Skeletal muscle satellite cell (primary cell): ENCODE data around the gene PASK.

Experiments used
- H3K27me3 ChIP-seq: 2 replicates; pipeline ENCODE4 v1.7.0; 2013; ENCODE audit warnings: low read length; ENCODE audit not compliant: control insufficient read depth, insufficient read depth
- H3K36me3 ChIP-seq: 2 replicates; pipeline ENCODE4 v1.7.0; 2013; ENCODE audit warnings: mild to moderate bottlenecking, control low read depth, low read length; ENCODE audit not compliant: insufficient read depth
- H3K4me1 ChIP-seq: 2 replicates; pipeline ENCODE4 v1.7.0; 2013; ENCODE audit warnings: low read length; ENCODE audit not compliant: control insufficient read depth, insufficient read depth
- H3K4me2 ChIP-seq: 2 replicates; pipeline ENCODE4 v1.7.0; 2013; ENCODE audit warnings: mild to moderate bottlenecking, low read length
- H3K4me3 ChIP-seq: 2 replicates; pipeline ENCODE4 v1.7.0; 2013; ENCODE audit warnings: low read length
- H3K9ac ChIP-seq: 2 replicates; pipeline ENCODE4 v1.7.0; 2013; ENCODE audit warnings: mild to moderate bottlenecking, low read depth, low read length, moderate library complexity
- H3K9me3 ChIP-seq: replicated peaks from 2 replicates; pipeline ENCODE4 v1.7.0; 2013; ENCODE audit warnings: mild to moderate bottlenecking, control low read depth, low read length

PASK gene

DNA sequence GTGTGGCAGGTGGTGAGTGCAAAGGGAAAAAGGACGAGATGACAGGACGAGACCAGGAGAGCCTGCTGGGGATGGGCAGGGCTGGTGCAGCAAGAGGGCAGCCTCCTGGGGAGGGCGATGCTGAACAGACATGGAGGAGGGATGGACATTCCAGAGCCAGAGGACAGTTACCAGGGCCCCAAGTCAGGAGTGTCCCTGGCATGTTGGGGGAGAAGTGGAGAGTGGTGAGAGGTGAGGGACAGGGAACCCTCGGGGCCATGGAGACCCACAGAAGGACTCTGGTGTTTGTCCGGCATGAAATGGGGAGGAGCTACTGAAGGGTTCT lies 66.2 kb downstream of the PASK start:
- Histone ChIP-seq H3K36me3 (peaks cover 19% of the 10 kb centered on the region), H3K4me3 (no peak overlapping the region), H3K4me1 (no peaks in the 10 kb centered on the region), H3K9ac (no peak overlapping the region), H3K4me2 (no peak overlapping the region), H3K9me3 (no peaks in the 10 kb centered on the region), H3K27me3 (no peaks in the 10 kb centered on the region)

DNA sequence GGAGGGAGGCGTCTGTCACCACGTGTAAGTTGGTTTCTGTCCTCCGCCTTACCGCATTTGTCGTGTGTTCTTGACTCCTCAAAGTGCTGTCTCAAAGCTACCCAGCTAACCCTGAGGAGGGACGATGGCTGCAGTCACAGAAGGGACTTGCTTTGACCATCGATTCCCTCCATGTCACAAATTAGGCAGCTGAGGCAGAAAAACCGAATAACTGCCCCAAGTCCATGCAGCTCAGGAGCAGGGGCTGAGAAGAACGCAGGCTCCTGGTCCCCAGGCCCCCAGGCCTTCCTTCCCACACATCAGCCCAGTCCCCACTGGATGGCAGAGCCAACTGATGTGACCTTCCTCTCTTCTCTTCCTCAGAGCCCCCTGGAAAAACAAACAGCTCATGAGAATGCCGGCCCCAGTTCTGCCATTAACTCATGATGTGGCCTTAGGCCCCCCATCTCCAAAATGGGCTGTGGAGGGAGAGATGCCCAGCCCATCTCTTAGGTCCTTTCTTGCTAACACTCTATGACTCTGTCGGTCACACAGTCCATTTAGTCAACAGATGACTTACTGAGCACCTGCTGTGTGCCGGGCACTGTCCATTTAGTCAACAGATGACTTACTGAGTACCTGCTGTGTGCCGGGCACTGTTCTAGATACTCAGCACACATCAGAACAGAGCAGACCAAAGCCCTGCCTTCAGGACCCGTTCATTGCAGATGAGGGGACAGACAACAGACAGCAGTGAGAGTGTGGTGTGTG lies 66.8 kb downstream of the PASK start:
- Histone ChIP-seq H3K4me3 (no peak overlapping the region), H3K4me1 (no peaks in the 10 kb centered on the region), H3K9ac (no peak overlapping the region), H3K4me2 (no peak overlapping the region), H3K9me3 (no peaks in the 10 kb centered on the region), H3K27me3 (no peaks in the 10 kb centered on the region), H3K36me3 (peaks cover 14% of the 10 kb centered on the region)

DNA sequence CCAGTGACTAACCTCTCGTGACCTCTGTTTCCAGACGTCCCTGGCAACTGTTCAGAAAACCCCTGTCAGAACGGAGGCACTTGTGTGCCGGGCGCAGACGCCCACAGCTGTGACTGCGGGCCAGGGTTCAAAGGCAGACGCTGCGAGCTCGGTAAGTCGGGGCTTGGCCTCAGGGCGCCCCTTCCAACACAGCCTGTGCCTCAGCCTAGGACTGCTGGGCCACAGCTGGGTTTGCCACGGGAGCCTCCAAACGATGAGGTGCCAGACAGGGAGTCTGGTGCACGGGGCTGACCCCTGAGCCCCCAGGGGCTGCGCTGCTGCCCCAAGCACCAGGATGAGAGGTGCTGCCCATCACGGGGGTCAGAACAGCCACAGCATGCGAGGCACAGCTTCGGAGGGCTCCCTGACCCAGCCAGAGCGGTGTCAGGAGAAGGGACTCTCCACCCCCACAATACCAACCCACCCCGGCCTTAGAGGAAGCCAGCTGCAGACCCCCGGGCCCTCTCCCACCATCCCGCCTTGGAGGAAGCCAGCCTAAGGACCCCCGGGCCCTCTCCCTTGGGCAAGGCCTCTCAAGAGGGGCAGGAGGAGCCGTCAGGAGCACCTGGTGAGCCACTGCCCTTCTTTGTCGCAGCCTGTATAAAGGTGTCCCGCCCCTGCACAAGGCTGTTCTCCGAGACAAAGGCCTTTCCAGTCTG lies 67.5 kb downstream of the PASK start:
- Histone ChIP-seq H3K4me1 (no peaks in the 10 kb centered on the region), H3K4me2 (no peak overlapping the region), H3K27me3 (no peaks in the 10 kb centered on the region), H3K9me3 (no peaks in the 10 kb centered on the region), H3K4me3 (no peak overlapping the region), H3K9ac (no peak overlapping the region), H3K36me3 (peaks cover 6% of the 10 kb centered on the region)

DNA sequence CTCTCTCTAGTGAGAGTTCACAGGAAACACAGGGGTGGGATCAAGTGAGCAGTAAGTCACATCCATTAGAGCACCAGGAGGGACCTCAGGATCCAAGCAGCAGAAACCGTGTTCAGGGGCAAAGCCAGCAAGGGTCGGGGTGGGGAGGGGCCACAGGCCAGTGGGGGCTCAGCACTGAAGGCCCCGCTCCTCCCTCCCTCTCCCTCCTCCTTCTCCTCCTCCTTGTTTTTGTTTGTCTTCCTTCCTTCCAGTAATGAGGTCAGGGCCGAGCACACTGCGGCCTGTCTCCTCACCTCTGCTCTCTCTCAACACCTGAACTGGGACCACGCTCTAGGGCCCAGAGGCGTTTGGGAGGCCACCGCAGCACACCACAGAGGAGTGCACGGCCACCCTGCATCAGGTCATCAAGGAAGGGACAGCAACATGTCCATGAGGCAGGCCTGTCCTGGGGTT lies 68.1 kb downstream of the PASK start:
- Histone ChIP-seq H3K9ac (no peak overlapping the region), H3K9me3 (no peaks in the 10 kb centered on the region), H3K36me3 (peaks cover under 1% of the 10 kb centered on the region), H3K4me3 (no peak overlapping the region), H3K4me2 (no peak overlapping the region), H3K4me1 (no peaks in the 10 kb centered on the region), H3K27me3 (no peaks in the 10 kb centered on the region)

DNA sequence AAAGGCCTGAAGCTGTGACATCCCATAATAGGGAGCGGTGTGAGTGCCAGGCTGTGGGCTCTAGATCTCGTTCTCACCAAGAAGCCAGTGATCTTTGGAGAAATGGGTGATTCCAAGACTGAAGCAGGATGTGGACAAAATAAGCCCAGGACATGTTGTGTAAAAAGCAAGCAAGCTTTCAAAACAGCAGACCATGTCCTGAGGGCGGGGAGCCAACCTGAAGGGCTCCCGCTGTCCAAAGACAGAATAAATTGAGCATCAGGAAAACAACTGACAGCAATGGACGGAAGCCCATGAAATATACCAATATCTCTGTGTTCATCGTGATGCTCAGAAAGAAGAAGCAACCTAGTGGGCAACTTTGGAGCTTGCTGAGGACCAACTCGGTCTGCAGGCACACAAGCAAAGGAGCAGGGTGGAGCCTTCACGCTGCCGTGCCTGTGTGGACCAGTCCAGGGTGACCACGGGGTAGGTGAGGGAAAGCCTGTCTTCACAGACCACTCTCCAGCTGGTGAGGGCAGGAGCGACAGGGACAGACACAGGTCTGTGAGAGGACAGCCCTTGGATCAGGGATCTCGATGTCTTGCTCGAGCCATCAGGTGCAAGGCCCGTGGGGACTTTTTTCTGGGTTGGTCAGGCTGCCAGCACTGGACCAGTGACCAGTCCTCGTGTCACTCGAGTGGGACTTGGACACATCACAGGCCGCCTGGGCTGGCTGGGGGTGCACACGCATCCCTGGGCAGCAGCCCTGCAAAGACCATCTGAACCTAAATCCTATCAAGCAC lies 68.7 kb downstream of the PASK start:
- no peak overlapping the region for H3K4me2 ChIP-seq
- H3K27me3 ChIP-seq: no peaks in the 10 kb centered on the region
- no peaks in the 10 kb centered on the region for H3K36me3 ChIP-seq
- H3K4me1 ChIP-seq: no peaks in the 10 kb centered on the region
- H3K4me3 ChIP-seq: no peak overlapping the region
- H3K9ac ChIP-seq: no peak overlapping the region
- no peaks in the 10 kb centered on the region for H3K9me3 ChIP-seq

DNA sequence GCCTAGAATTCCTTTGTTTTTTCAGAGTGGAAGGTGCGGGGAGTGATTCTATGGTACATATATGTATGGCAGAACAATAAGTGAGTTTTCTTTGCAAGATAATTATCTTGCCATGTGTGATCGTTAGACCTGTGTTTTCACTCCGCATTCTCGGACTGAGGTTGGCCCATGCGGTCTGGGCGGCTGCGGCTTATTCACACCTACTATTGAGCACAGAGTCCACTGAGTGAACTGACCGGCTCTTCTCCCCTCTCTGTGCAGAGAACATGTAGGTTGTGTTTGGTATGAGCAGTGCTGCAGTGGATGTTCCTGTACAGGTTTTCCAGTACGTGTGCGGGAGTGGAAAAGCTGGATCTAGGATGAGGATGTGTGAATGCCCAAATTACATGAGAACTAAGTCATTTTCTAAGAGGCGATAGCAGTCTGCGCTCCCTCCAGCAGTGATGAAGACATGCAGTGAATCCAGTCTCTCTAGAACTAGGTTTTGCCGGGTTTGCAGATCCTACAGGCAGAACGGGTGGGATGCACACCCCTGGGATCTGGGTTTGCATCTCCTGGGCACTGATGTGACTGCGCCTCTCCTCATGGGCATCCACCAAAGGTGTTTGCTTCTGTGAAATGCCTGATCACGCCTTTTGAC lies 74.3 kb downstream of the PASK start:
- Histone ChIP-seq H3K4me2 (no peak overlapping the region), H3K4me1 (no peaks in the 10 kb centered on the region), H3K9ac (no peak overlapping the region), H3K9me3 (no peaks in the 10 kb centered on the region), H3K4me3 (no peak overlapping the region), H3K36me3 (peaks cover 26% of the 10 kb centered on the region), H3K27me3 (no peaks in the 10 kb centered on the region)

DNA sequence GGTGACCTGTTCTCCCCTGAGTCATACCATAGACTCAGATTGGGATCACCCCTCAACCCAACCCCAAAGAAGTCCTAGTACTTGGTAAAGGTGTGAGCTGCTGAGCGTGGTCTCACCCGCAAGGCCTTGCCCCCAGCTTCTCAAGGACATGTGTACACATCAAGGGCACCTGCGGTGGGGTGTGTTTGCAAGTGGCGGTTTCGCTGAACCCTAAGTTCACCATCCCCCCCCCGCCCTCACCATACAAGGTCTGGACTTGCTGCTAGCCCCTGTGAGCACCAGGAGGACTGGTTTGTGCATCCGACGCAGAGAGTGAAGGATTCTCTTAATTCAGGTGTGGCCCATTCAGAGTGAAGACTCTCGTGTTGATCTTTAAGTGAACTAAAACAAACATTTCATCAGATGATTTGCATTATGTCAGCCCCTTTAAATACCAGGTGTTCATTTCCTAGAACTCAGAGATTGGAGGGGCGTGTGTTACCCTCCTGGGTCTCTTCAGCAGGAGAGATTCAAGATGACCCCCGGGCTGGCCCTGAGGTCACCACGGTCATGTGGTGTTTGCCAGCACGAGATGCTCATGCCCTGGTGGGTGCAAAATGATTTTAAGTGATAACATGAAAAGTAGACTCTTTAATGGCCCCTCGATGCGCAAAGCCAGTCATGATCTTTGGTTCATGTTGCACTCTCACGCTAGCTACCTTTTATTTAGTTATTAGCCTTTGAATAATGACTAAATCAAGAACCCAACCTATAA lies 75.0 kb downstream of the PASK start:
- Histone ChIP-seq H3K4me1 (no peaks in the 10 kb centered on the region), H3K27me3 (no peaks in the 10 kb centered on the region), H3K4me2 (no peak overlapping the region), H3K9ac (no peak overlapping the region), H3K9me3 (no peaks in the 10 kb centered on the region), H3K36me3 (peaks cover 32% of the 10 kb centered on the region), H3K4me3 (no peak overlapping the region)

DNA sequence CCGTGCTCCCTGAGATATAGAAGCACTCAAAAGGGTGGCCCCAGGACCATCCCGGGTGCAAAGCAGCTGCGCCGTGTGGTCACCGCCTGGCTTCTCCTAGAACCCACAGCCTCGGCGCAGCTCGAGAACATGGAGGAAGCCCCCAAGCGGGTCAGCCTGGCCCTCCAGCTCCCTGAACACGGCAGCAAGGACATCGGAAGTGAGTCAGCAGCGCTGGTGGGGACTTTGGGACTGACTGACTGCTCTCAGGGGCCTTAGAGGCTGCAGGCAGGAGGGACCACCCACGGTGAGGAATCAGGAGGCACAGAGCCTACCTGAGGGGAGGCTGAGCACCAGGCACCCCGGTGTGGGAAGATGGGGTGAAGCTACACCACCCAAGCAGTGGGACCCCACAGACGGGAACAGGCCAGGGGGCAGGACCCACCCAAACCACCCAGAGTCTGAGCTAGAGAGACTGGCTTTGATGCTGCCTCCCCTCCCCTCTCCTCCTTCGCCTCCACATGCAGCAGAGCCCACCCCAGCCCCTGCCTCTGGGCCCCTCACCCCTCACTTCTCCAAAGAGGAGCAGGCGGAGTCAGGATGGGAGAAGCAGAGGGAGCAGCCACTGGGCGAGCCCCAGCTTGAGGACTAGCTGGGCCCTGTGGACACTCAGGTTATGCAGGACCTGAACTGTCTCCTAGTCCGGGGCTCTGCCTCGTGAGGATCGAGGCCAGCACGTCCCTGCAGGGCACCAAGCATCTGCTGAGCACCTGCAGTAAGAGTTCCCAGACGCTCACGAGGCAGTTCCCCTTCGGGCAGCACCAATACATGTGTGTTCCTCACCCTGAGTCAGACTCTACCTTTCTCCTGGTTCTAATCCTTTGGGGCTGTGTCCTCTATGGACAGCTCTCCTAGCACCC lies 75.9 kb downstream of the PASK start:
- Histone ChIP-seq H3K4me3 (no peak overlapping the region), H3K4me1 (no peaks in the 10 kb centered on the region), H3K4me2 (no peak overlapping the region), H3K36me3 (peaks cover 36% of the 10 kb centered on the region), H3K27me3 (no peaks in the 10 kb centered on the region), H3K9ac (no peak overlapping the region), H3K9me3 (no peaks in the 10 kb centered on the region)

DNA sequence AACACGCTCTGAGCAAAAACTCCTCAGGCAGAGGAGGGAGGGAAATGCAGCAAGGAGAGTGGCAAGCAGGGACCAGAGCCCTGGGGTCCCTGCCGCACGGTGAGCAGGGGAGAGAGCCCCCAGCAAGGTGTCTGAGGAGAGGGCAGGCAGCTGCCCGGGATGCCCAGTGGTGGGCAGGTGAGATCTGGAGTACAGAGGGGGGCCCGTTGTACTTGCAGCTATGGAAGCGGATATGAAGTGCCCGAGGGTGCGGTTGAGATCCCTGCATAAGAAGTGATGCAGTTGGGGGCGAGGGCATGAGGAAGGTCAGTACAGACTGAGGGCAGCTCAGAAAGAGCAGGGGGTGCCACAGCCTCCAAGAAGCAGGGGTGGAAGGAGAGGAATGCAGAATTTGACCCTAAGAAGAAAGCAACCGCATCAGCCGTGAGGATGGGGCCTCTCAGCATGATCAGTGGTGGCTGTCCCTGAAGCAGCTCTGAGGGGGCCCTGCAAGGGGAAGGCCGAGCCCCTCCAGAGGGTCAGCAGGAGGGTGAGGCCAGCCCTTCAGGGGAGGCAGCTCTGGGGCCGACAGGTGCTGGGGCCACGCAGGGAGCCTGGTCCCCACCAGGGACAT lies 76.6 kb downstream of the PASK start:
- no peak overlapping the region for H3K9ac ChIP-seq

DNA sequence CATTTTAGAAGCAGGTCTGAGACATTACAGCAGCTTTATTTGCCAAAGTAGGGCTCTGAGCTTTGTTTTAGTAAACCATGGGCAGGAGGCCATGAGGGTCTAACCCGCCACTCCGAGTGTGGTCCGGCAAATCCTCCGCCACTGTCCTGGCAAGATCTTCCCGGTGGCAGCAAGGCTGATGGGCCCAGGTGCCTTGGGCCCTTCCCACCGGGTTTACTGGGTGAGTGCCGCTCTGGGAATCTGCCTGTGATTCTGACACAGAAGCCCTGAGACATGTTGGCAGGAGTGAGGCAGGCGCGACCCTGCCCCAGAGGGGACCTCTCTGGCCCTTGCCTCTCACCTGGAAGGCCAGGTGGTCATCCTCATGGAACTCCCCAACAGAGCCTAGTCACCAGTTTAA lies 77.1 kb downstream of the PASK start:
- H3K9ac ChIP-seq: no peak overlapping the region
- no peak overlapping the region for H3K4me2 ChIP-seq
- H3K36me3 ChIP-seq: peaks cover 36% of the 10 kb centered on the region
- H3K9me3 ChIP-seq: no peaks in the 10 kb centered on the region
- H3K4me1 ChIP-seq: no peaks in the 10 kb centered on the region
- H3K27me3 ChIP-seq: no peaks in the 10 kb centered on the region
- no peak overlapping the region for H3K4me3 ChIP-seq

More for the DNA sequence above, 76.6 kb downstream of the PASK start:
- Histone ChIP-seq H3K4me2 (no peak overlapping the region), H3K4me1 (no peaks in the 10 kb centered on the region), H3K4me3 (no peak overlapping the region), H3K27me3 (no peaks in the 10 kb centered on the region), H3K9me3 (no peaks in the 10 kb centered on the region), H3K36me3 (peaks cover 36% of the 10 kb centered on the region)
